HL-60 (cell line): ENCODE measurements around the gene FGR.

Source experiments
- DNase-seq, 2 experiments: peaks; one replicate each; pipeline ENCODE4 v3.0.0-alpha.2; 2010 to 2020; ENCODE audit warnings: low read depth in 1 of 2, low spot score in 1 of 2
- H3K27ac ChIP-seq: fragments of 250-450 bp; sonication (Bioruptor Pico); replicated peaks from 2 replicates; pipeline ENCODE4 v1.5.1; 2020; ENCODE audit warnings: mild to moderate bottlenecking, moderate library complexity
- H3K27me3 ChIP-seq: fragments of 250-450 bp; sonication (Bioruptor Pico); 2 replicates; pipeline ENCODE4 v1.5.1; 2021; ENCODE audit warnings: mild to moderate bottlenecking, moderate library complexity; ENCODE audit not compliant: insufficient read depth, poor library complexity, severe bottlenecking
- H3K4me3 ChIP-seq: replicated peaks from 2 replicates; pipeline ENCODE4 v1.5.1; 2011; ENCODE audit warnings: mild to moderate bottlenecking, control low read depth, low read length; ENCODE audit not compliant: insufficient read depth
- GABPA ChIP-seq: IDR thresholded peaks from 2 replicates; pipeline ENCODE4 v1.6.1; 2012; ENCODE audit warnings: low read depth
- POLR2AphosphoS5 ChIP-seq: IDR thresholded peaks from 2 replicates; pipeline ENCODE4 v1.6.1; 2012; ENCODE audit warnings: low read depth
- SPI1 ChIP-seq: IDR thresholded peaks from 2 replicates; pipeline ENCODE4 v1.6.1; 2012; ENCODE audit warnings: low read depth, mild to moderate bottlenecking, borderline replicate concordance
- TF ChIP-seq, protein P1 (sequence below): IDR thresholded peaks from one replicate; pipeline ENCODE4 v1.5.1; 2011; ENCODE audit warnings: low read length, control low read depth, inconsistent platforms; ENCODE audit not compliant: insufficient read depth
- TF ChIP-seq, protein P2 (sequence below): IDR thresholded peaks from 2 replicates; pipeline ENCODE4 v1.6.1; 2012; ENCODE audit warnings: low read depth; ENCODE audit not compliant: insufficient replicate concordance

FGR gene

GRCh38 chr1:27650539-27651175, 15.7 kb upstream of the FGR start:
- H3K27ac ChIP-seq: peak overlapping the region; percentile 39
- DNase-seq: peak in 1 of 2 experiments; percentile 52

DNA sequence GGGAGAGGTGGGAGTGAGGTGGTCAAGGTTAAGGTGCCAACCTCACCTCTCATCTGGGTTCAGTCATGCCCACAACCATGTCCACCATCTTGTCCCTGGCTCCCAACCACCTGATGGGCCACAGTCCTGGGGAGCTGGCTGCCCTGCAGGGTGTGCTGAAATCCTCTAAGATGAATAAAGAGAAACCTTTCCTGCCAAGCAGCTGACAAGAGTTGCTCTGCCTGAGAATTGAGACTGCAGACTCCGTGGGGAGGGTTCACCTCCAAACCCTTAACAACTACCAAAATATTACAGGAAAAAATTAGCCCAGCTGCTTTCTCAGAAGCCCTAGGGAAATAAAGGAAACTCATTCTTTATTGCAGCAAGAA, 15.2 kb upstream of the FGR start:
- no peak for DNase-seq
- no peaks in the 10 kb centered on the region for H3K27me3 ChIP-seq
- H3K27ac ChIP-seq: peak overlapping the region; percentile 39
- TF ChIP-seq GABPA: no peak
- no peak overlapping the region for H3K4me3 ChIP-seq

More at GRCh38 chr1:27650539-27651175, 15.7 kb upstream of the FGR start:
- Histone ChIP-seq H3K4me3 (no peak overlapping the region), H3K27me3 (no peaks in the 10 kb centered on the region)
- TF ChIP-seq POLR2AphosphoS5 (0 out of 2 replicates have a peak, but pooled peaks have one; percentile 24), SPI1 (no peak)

- DNase-seq: no peak
- H3K27me3 ChIP-seq: no peaks in the 10 kb centered on the region
- no peak overlapping the region for H3K4me3 ChIP-seq
- no peak overlapping the region for H3K27ac ChIP-seq
- TF ChIP-seq SPI1: no peak
- TF ChIP-seq, protein P1, sequence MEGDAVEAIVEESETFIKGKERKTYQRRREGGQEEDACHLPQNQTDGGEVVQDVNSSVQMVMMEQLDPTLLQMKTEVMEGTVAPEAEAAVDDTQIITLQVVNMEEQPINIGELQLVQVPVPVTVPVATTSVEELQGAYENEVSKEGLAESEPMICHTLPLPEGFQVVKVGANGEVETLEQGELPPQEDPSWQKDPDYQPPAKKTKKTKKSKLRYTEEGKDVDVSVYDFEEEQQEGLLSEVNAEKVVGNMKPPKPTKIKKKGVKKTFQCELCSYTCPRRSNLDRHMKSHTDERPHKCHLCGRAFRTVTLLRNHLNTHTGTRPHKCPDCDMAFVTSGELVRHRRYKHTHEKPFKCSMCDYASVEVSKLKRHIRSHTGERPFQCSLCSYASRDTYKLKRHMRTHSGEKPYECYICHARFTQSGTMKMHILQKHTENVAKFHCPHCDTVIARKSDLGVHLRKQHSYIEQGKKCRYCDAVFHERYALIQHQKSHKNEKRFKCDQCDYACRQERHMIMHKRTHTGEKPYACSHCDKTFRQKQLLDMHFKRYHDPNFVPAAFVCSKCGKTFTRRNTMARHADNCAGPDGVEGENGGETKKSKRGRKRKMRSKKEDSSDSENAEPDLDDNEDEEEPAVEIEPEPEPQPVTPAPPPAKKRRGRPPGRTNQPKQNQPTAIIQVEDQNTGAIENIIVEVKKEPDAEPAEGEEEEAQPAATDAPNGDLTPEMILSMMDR: no peak
- no peak for TF ChIP-seq POLR2AphosphoS5
Measured at GRCh38 chr1:27649306-27649635, 14.3 kb upstream of the FGR start.

GRCh38 chr1:27648602-27649305, 13.8 kb upstream of the FGR start:
- TF ChIP-seq, protein P1: no peak
- no peak for TF ChIP-seq POLR2AphosphoS5
- TF ChIP-seq, protein P2, sequence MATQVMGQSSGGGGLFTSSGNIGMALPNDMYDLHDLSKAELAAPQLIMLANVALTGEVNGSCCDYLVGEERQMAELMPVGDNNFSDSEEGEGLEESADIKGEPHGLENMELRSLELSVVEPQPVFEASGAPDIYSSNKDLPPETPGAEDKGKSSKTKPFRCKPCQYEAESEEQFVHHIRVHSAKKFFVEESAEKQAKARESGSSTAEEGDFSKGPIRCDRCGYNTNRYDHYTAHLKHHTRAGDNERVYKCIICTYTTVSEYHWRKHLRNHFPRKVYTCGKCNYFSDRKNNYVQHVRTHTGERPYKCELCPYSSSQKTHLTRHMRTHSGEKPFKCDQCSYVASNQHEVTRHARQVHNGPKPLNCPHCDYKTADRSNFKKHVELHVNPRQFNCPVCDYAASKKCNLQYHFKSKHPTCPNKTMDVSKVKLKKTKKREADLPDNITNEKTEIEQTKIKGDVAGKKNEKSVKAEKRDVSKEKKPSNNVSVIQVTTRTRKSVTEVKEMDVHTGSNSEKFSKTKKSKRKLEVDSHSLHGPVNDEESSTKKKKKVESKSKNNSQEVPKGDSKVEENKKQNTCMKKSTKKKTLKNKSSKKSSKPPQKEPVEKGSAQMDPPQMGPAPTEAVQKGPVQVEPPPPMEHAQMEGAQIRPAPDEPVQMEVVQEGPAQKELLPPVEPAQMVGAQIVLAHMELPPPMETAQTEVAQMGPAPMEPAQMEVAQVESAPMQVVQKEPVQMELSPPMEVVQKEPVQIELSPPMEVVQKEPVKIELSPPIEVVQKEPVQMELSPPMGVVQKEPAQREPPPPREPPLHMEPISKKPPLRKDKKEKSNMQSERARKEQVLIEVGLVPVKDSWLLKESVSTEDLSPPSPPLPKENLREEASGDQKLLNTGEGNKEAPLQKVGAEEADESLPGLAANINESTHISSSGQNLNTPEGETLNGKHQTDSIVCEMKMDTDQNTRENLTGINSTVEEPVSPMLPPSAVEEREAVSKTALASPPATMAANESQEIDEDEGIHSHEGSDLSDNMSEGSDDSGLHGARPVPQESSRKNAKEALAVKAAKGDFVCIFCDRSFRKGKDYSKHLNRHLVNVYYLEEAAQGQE: no peak
- TF ChIP-seq GABPA: no peak
- TF ChIP-seq SPI1: no peak
- no peak for DNase-seq
- Histone ChIP-seq H3K27ac (no peak overlapping the region), H3K4me3 (no peak overlapping the region), H3K27me3 (no peaks in the 10 kb centered on the region)

DNA sequence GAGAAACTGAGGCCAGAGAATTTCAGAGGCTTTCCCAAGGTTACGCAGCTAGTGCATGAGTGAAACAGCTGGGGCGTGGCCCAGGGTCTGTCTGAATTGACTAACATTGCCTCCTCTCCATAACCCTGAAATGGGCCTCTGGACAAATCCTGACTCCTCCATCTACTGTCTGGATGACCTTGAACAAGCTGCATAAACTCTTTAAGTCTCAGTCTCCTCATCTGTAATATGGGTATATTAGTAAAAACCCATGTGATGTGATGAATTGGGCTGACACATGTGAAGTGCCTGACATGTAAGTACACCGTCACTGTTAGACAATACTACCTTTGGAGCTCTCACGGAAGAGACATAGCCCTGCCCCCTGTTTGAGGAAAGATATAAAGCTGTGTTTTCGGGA, 12.3 kb upstream of the FGR start:
- no peak overlapping the region for H3K4me3 ChIP-seq
- no peak overlapping the region for H3K27ac ChIP-seq
- TF ChIP-seq, protein P2: no peak
- TF ChIP-seq GABPA: no peak
- TF ChIP-seq SPI1: no peak
- no peak for DNase-seq
- no peaks in the 10 kb centered on the region for H3K27me3 ChIP-seq
